ENCODE data around the gene RAB11FIP3. TPM values are rescaled to one million over a fixed set of nuclear protein-coding genes. Genes with fewer than 3 reads are reported as not detected.
A peak's percentile ranks its signal among the peaks of the same experiment; 100 is the strongest.

Gene RAB11FIP3
- total RNA-seq, 1 experiment from 2014 or later = 37.1 TPM

GRCh38 chr16:396605-397004, 28.8 kb upstream of the RAB11FIP3 start:
- H3K56ac ChIP-seq (ENCODE audit: insufficient read length, low read depth, low read length) = no peak overlapping the region
- H3K23ac ChIP-seq (ENCODE audit: insufficient read length, low read depth, low read length) = no peak overlapping the region
- no peaks in the 10 kb centered on the region for H3K27me3 Mint-ChIP-seq (ENCODE audit: low read depth)

More at GRCh38 chr16:396605-397004, 28.8 kb upstream of the RAB11FIP3 start:
- Histone ChIP-seq H2AK5ac (ENCODE audit: insufficient read length, low read length) (no peak overlapping the region), H3K9ac (ENCODE audit: extremely low read depth, insufficient read length, low read length) (no peak overlapping the region), H2BK120ac (ENCODE audit: low read depth, low read length, poor library complexity, severe bottlenecking) (no peak overlapping the region), H2BK15ac (ENCODE audit: low read depth, low read length) (no peak overlapping the region), H3K27ac (ENCODE audit: insufficient read length, low read depth, low read length) (no peak overlapping the region), H3K14ac (ENCODE audit: insufficient read depth, low read length) (no peak overlapping the region; the same call in 1 of the 2 replicates), H3K4me1 (ENCODE audit: insufficient read depth, low read length) (peaks cover 2% of the 10 kb centered on the region; the same call in 1 of the 2 replicates), H4K91ac (ENCODE audit: insufficient read length, low read depth, low read length) (no peak overlapping the region), H4K20me1 (ENCODE audit: control insufficient read depth, insufficient read depth, insufficient read length) (peaks cover 2% of the 10 kb centered on the region), H2BK5ac (ENCODE audit: insufficient read length, low read length) (no peak overlapping the region), H3K27me3 (ENCODE audit: insufficient read depth, low read length) (no peaks in the 10 kb centered on the region), H3K23me2 (ENCODE audit: insufficient read length, low read depth, low read length, poor library complexity, severe bottlenecking) (no peaks in the 10 kb centered on the region), H2BK12ac (ENCODE audit: insufficient read length, low read depth, low read length) (no peak overlapping the region), H3K18ac (ENCODE audit: insufficient read length, low read depth, low read length) (peak overlapping the region; percentile 11), H4K5ac (ENCODE audit: insufficient read length, low read depth, low read length) (no peak overlapping the region), H3K4ac (ENCODE audit: low read depth, low read length) (no peak overlapping the region), H4K8ac (replicated peaks; ENCODE audit: insufficient read length, low read depth, low read length) (no peak overlapping the region), H3K79me1 (ENCODE audit: insufficient read depth, low read depth, low read length, poor library complexity, severe bottlenecking) (no peaks in the 10 kb centered on the region), H3K9me3 (ENCODE audit: control insufficient read depth, low read depth, low read length) (no peaks in the 10 kb centered on the region), H3K79me2 (ENCODE audit: insufficient read depth, low read length) (no peaks in the 10 kb centered on the region), H3T11ph (ENCODE audit: low read length) (no peak overlapping the region), H2AFZ (ENCODE audit: low read length) (no peak overlapping the region), H2BK20ac (ENCODE audit: low read depth, low read length, poor library complexity, severe bottlenecking) (no peak overlapping the region), H3K4me2 (ENCODE audit: insufficient read depth, insufficient read length, low read length) (peak overlapping the region; percentile 36)
- H3K27ac Mint-ChIP-seq = peak overlapping the region; percentile 96 to 97 (median 97)
- peak overlapping the region; percentile 80 to 94 for H3K4me3 Mint-ChIP-seq
- peaks cover 22 to 34% (median 29%) of the 10 kb centered on the region in 3 experiments for H3K36me3 Mint-ChIP-seq (ENCODE audit: insufficient read depth in 1 of 3, low read depth in 3 of 3)
- no peak for TF ChIP-seq CTCF (conservative IDR thresholded peaks at IDR 0.05)
- H3K9me3 Mint-ChIP-seq = peaks cover 7 to 14% of the 10 kb centered on the region in 2 experiments
- no CpG with 5 or more reads among the region's 22 CpGs for WGBS (ENCODE audit: extremely low coverage, insufficient read length, low lambda C conversion rate)
- DNase-seq = peak; percentile 80
- H3K4me1 Mint-ChIP-seq = peaks cover 23 to 24% of the 10 kb centered on the region in 2 experiments
